GM12874 (cell line): ENCODE results near the gene ADCY5.

Experiments used
- TF ChIP-seq, protein P1 (sequence below): IDR thresholded peaks from 2 replicates; pipeline ENCODE4 v1.5.1; 2011; ENCODE audit warnings: low read depth, mild to moderate bottlenecking, control low read depth, low read length, moderate library complexity; ENCODE audit not compliant: insufficient read depth

Gene ADCY5

GRCh38 chr3:123325766-123326256 lies 123.1 kb downstream of the ADCY5 start:
- TF ChIP-seq, protein P1, sequence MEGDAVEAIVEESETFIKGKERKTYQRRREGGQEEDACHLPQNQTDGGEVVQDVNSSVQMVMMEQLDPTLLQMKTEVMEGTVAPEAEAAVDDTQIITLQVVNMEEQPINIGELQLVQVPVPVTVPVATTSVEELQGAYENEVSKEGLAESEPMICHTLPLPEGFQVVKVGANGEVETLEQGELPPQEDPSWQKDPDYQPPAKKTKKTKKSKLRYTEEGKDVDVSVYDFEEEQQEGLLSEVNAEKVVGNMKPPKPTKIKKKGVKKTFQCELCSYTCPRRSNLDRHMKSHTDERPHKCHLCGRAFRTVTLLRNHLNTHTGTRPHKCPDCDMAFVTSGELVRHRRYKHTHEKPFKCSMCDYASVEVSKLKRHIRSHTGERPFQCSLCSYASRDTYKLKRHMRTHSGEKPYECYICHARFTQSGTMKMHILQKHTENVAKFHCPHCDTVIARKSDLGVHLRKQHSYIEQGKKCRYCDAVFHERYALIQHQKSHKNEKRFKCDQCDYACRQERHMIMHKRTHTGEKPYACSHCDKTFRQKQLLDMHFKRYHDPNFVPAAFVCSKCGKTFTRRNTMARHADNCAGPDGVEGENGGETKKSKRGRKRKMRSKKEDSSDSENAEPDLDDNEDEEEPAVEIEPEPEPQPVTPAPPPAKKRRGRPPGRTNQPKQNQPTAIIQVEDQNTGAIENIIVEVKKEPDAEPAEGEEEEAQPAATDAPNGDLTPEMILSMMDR, result no peak

GRCh38 chr3:123324880-123325765 lies 123.8 kb downstream of the ADCY5 start:
- TF ChIP-seq, protein P1, result no peak

DNA sequence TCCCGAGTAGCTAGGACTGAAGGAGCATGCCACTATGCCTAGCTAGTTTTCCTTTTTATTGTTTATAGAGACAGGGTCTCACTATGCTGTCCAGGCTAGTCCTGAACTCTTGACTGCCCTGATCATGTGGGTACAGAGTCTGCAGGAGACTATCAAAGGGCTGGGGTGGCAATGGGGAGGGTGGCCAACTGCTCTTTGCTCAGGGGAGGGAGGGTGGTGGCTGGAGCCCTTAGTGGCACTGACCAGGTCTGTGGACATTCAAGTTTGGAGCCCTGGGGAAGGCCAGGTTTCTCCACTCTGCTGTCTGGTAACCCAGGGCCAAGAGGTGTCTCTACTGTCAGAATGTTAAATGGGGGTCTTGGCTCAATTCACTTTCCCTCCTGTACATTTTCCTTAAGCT lies 125.1 kb downstream of the ADCY5 start:
- TF ChIP-seq, protein P1, result no peak

- TF ChIP-seq, protein P1, result no peak
Measured at GRCh38 chr3:123322866-123323265, 126.0 kb downstream of the ADCY5 start.

DNA sequence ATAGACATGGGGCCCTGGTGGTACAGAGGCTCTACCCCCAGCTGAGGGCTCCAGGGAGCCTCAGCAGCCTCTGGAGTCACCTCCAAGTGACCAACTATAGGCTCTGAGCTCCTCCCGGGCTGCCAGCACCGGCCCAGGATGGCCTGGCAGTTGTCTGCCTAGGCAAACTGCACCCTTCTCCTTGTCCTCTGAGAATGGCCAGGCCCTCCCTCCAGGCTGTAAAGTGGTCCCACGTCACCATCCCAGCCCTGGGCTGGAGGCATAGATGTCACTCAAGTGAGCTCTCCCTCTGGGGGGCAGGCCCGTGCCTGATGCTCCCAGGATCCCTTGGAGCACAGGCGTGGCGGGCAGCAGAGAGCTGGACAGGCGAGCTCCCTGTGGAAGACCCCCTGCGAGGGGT lies 127.1 kb downstream of the ADCY5 start:
- TF ChIP-seq, protein P1, result no peak

DNA sequence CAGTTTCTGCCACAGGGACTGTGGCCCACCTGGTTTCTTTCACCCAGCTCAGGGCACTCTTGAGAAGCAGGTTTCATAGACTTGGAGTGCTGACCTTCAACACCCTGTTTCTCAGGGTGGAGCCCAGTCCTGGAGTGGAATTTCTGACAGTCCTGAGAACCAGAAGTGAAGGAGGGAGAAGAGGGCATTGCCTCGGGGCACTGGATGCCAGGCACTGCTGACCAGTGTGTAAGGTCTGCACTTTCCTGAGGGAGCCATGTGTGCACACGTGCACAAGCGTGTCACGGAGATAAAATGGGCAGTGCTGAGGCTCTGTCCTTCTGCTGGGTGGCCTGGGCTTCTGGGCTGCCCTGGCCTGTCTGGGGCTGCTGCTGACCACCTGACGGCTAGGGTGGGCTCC lies 128.7 kb downstream of the ADCY5 start:
- TF ChIP-seq, protein P1, result no peak

DNA sequence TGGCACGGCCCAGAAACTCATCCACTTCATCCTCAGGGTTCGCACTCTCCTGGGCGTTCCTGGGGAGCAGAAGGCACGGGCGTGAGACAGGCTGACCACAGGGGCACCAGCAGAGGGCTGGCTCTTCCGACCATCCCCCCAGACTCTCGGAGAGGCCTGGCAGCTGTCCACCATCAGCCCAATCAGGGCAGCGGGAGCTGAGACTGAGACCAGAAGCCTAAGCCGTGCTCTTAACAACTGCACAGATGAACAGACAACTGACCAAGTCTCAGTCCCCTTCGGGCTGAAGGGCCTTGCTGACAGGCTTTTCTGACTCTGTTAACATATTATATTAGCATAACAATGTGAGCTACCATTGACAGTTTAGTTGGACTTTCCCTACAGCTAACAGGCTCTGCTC lies 129.1 kb downstream of the ADCY5 start:
- TF ChIP-seq, protein P1, result no peak
